ENCODE data around the gene SENP6.

DNA sequence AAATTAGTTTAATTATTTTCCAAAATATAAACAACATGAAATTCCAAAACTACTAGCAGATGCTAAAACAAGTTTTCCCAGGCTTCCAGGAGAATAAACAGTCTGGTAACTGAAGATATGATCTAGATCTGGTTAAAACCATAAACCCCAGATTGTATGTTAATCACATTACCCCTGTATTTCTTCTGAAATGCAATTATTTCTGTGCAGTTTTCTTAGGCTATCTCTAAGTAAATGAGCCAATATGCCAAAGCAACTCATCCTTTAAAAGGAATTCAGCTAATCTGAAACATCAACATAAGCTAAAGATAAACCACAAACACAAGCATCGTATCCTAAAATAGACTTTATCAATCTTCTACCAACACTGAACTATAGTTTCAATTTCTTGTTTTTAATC, 44.6 kb upstream of the SENP6 start:
- TF ChIP-seq, protein P1, sequence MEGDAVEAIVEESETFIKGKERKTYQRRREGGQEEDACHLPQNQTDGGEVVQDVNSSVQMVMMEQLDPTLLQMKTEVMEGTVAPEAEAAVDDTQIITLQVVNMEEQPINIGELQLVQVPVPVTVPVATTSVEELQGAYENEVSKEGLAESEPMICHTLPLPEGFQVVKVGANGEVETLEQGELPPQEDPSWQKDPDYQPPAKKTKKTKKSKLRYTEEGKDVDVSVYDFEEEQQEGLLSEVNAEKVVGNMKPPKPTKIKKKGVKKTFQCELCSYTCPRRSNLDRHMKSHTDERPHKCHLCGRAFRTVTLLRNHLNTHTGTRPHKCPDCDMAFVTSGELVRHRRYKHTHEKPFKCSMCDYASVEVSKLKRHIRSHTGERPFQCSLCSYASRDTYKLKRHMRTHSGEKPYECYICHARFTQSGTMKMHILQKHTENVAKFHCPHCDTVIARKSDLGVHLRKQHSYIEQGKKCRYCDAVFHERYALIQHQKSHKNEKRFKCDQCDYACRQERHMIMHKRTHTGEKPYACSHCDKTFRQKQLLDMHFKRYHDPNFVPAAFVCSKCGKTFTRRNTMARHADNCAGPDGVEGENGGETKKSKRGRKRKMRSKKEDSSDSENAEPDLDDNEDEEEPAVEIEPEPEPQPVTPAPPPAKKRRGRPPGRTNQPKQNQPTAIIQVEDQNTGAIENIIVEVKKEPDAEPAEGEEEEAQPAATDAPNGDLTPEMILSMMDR (IDR thresholded peaks at IDR 0.05; ENCODE audit: poor library complexity, severe bottlenecking) = no peak
- no peak for TF ChIP-seq POLR2AphosphoS5 (IDR thresholded peaks at IDR 0.05)

Data from neural cell (in vitro differentiated cells).